K562 (cell line): ENCODE results near the gene CMTR2. TPM values are rescaled to one million over a fixed set of nuclear protein-coding genes. Genes with fewer than 3 reads are reported as not detected.

Experiments used
- ATAC-seq: fragments of 200-7000 bp; cut with Tn5 transposase; 3 replicates; pipeline ENCODE4 v1.9.1; 2020; ENCODE audit warnings: moderate library complexity
- BruUV-seq: library from RNA; stranded (reverse); fragments of 400-500 nt; replicated peaks from 2 replicates; lab custom pipeline; 2021; lab: Mats Ljungman, UMichigan
- CTCF ChIA-PET: fragments of 300-600 bp; formaldehyde crosslinking; extraction: SDS; loops from one replicate; lab custom pipeline; 2021; ENCODE audit warnings: low intra/inter-chr PET ratio; lab: Yijun Ruan, JAX
- POLR2A ChIA-PET: fragments of 300-600, 350-650 bp; sonication (Branson Sonifier 250); formaldehyde crosslinking; extraction: SDS; loops from one replicate; lab custom pipeline; 2021; ENCODE audit warnings: antibody characterized with exemption, inconsistent platforms; lab: Yijun Ruan, JAX
- DNase-seq, 4 experiments: peaks; one replicate each; pipeline versions ENCODE4 v3.0.0 to v3.0.0-alpha.2; 2011 to 2018; ENCODE audit warnings: low spot score in 3 of 4, mixed read lengths in 3 of 4; ENCODE audit errors: extremely low read depth in 1 of 4
- FAIRE-seq: peaks from 2 replicates; lab custom pipeline; 2011; peaks lifted over from hg19 to GRCh38; lab: Jason Lieb, UNC
- H2AFZ ChIP-seq: 2 replicates; pipeline ENCODE4 v1.6.0; 2011; ENCODE audit warnings: low read depth, low read length, control low read depth, inconsistent platforms
- H3K27ac ChIP-seq: fragments of 200-600 bp; 3 replicates; pipeline ENCODE4 v1.8.0; 2011; ENCODE audit warnings: low read depth, mild to moderate bottlenecking, control low read depth, inconsistent platforms, low read length, moderate library complexity, mixed read lengths; ENCODE audit errors: extremely low read depth
- H3K27me3 ChIP-seq, 2 experiments: fragments of 300-600 bp in 1 of 2; 2 replicates in 1 of 2; 3 replicates in 1 of 2; pipeline versions ENCODE4 v1.6.0 to v1.8.0; 2011; ENCODE audit warnings: inconsistent platforms in 2 of 2, low read length in 2 of 2, mild to moderate bottlenecking in 1 of 2, mixed read lengths in 1 of 2, moderate library complexity in 1 of 2; ENCODE audit not compliant: control insufficient read depth in 2 of 2, insufficient read depth in 2 of 2
- H3K36me3 ChIP-seq: fragments of 300-600 bp; 3 replicates; pipeline ENCODE4 v1.8.0; 2011; ENCODE audit warnings: mild to moderate bottlenecking, low read length, inconsistent platforms; ENCODE audit not compliant: control insufficient read depth, insufficient read depth
- H3K4me1 ChIP-seq, 2 experiments: fragments of 200-600 bp in 1 of 2; replicated peaks in 1 of 2; 2 replicates in 1 of 2; 3 replicates in 1 of 2; pipeline versions ENCODE4 v1.5.1 to v1.8.0; 2011; ENCODE audit warnings: inconsistent platforms in 2 of 2, low read length in 2 of 2, mild to moderate bottlenecking in 1 of 2, mixed read lengths in 1 of 2, moderate library complexity in 1 of 2; ENCODE audit not compliant: control insufficient read depth in 2 of 2, insufficient read depth in 2 of 2
- H3K4me2 ChIP-seq: 2 replicates; pipeline ENCODE4 v1.6.1; 2011; ENCODE audit warnings: low read length, control low read depth, inconsistent platforms, mixed read lengths; ENCODE audit not compliant: insufficient read depth
- H3K4me3 ChIP-seq: fragments of 200-600 bp; sonication (generic), shearing (Covaris generic); 2 replicates; pipeline ENCODE4 v1.5.1; 2016; ENCODE audit warnings: control low read depth, inconsistent platforms
- H3K79me2 ChIP-seq: fragments of 200-600 bp; 3 replicates; pipeline ENCODE4 v1.8.0; 2011; ENCODE audit warnings: low read length, inconsistent platforms; ENCODE audit not compliant: control insufficient read depth, insufficient read depth
- H3K9ac ChIP-seq, 2 experiments: 2 replicates each; pipeline versions ENCODE4 v1.6.0 to v1.6.1; 2011; ENCODE audit warnings: low read depth in 2 of 2, low read length in 2 of 2, control low read depth in 1 of 2, inconsistent platforms in 1 of 2, mild to moderate bottlenecking in 1 of 2, mixed read lengths in 1 of 2; ENCODE audit not compliant: insufficient read depth in 1 of 2
- H3K9me1 ChIP-seq: one replicate; pipeline ENCODE4 v1.6.0; 2011; ENCODE audit warnings: inconsistent platforms, mild to moderate bottlenecking, low read length, moderate library complexity; ENCODE audit not compliant: control insufficient read depth, insufficient read depth
- H3K9me3 ChIP-seq: replicated peaks from 2 replicates; pipeline ENCODE4 v1.5.1; 2011; ENCODE audit warnings: low read depth, low read length, inconsistent platforms; ENCODE audit not compliant: control insufficient read depth, insufficient read depth
- H4K20me1 ChIP-seq: replicated peaks from 2 replicates; pipeline ENCODE4 v1.6.1; 2011; ENCODE audit warnings: low read length, inconsistent platforms, mixed read lengths; ENCODE audit not compliant: control insufficient read depth, insufficient read depth
- CGGBP1 ChIP-seq: fragments of 250-450 bp; sonication (Bioruptor Pico); IDR thresholded peaks from 2 replicates; pipeline ENCODE4 v1.9.0; 2021; ENCODE audit warnings: mild to moderate bottlenecking
- EP300 ChIP-seq: IDR thresholded peaks from 2 replicates; pipeline ENCODE4 v1.6.1; 2012; ENCODE audit warnings: low read length, improper control_type of control experiment
- HCFC1 ChIP-seq: IDR thresholded peaks from 2 replicates; pipeline ENCODE4 v1.6.1; 2012; ENCODE audit warnings: low read depth, low read length, improper control_type of control experiment
- JUN ChIP-seq, 2 experiments: sonication (generic) in 1 of 2; formaldehyde crosslinking in 1 of 2; IDR thresholded peaks; 2 replicates each; pipeline versions ENCODE4 v1.6.1 to v1.8.0; 2012 to 2022; ENCODE audit warnings: borderline replicate concordance in 2 of 2, mild to moderate bottlenecking in 2 of 2, improper control_type of control experiment in 1 of 2, low read depth in 1 of 2, low read length in 1 of 2, missing genetic modification reagents in 1 of 2
- MCM2 ChIP-seq: fragments of 450-650 bp; IDR thresholded peaks from 2 replicates; pipeline ENCODE4 v1.6.1; 2017; ENCODE audit warnings: low read depth, mild to moderate bottlenecking
- RUNX1 ChIP-seq: sonication (generic); IDR thresholded peaks from 2 replicates; pipeline ENCODE4 v1.6.1; 2016; ENCODE audit warnings: antibody characterized with exemption, low read depth
- SP1 ChIP-seq: sonication (generic); formaldehyde crosslinking; IDR thresholded peaks from 2 replicates; pipeline ENCODE4 v1.8.1; 2022; ENCODE audit warnings: mild to moderate bottlenecking, missing genetic modification reagents
- TAF1 ChIP-seq: IDR thresholded peaks from 2 replicates; pipeline ENCODE4 v1.6.1; 2011; ENCODE audit warnings: mild to moderate bottlenecking, low read length, moderate library complexity; ENCODE audit not compliant: insufficient read depth, control insufficient read depth, severe bottlenecking; ENCODE audit errors: extremely low read depth
- ZBTB34 ChIP-seq: fragments of 250-450 bp; sonication (Bioruptor Pico); IDR thresholded peaks from 2 replicates; pipeline ENCODE4 v1.8.0; 2021; ENCODE audit warnings: mild to moderate bottlenecking, moderate library complexity
- ZBTB7A ChIP-seq: IDR thresholded peaks from 2 replicates; pipeline ENCODE4 v1.6.1; 2011; ENCODE audit warnings: low read depth, mild to moderate bottlenecking, low read length, moderate library complexity, borderline replicate concordance; ENCODE audit not compliant: control insufficient read depth
- ZKSCAN3 ChIP-seq: fragments of 250-450 bp; sonication (Bioruptor Pico); IDR thresholded peaks from 2 replicates; pipeline ENCODE4 v1.4.0; 2020
- ZNF444 ChIP-seq: fragments of 250-450 bp; sonication (Bioruptor Pico); IDR thresholded peaks from 2 replicates; pipeline ENCODE4 v1.4.0; 2020; ENCODE audit warnings: mild to moderate bottlenecking, moderate library complexity
- ZNF785 ChIP-seq: fragments of 250-450 bp; sonication (Bioruptor Pico); IDR thresholded peaks from 2 replicates; pipeline ENCODE4 v1.4.0; 2020; ENCODE audit warnings: mild to moderate bottlenecking
- WGBS: fragments of 100-300 bp; shearing (Covaris generic); methylation state at CpG from one replicate; pipeline ENCODE4 v1.1.6; 2016; ENCODE audit warnings: low coverage, mixed read lengths; ENCODE audit not compliant: insufficient coverage; ENCODE audit errors: missing lambda C conversion rate; 5-methylcytosine and 5-hydroxymethylcytosine counted together
- in situ Hi-C: fragments of 300-500 bp; cut with MboI; formaldehyde crosslinking; loops from 4 replicates; pipeline ENCODE4 v1.15.0; 2018; ENCODE audit warnings: inconsistent platforms, mixed read lengths
- intact Hi-C: fragments of 100-400 bp; cut with micrococcal nuclease; formaldehyde crosslinking; loops from 2 replicates; pipeline ENCODE4 v1.14.2; 2022
- polyA plus RNA-seq, 8 experiments: library from polyadenylated mRNA; depleted of rRNA in 4 of 8; stranded (reverse) in 5 of 8; unstranded in 3 of 8; fragments of >200 nt; fragmentation: Nextera tagmentation in 2 of 8; fragmentation: Illumina TruSeq in 1 of 8; extraction: Ambion mirVana in 2 of 8; extraction: Trizol in 1 of 8; gene quantifications; 2 replicates each; pipeline versions ENCODE4 v1.2.1 to v1.2.3, GENCODE V29; 2011 to 2014; ENCODE audit warnings: inconsistent platforms in 1 of 8, missing spikeins in 1 of 8
- total RNA-seq, 7 experiments: library from RNA; depleted of rRNA in 6 of 7; stranded (reverse); fragments of >200 nt in 6 of 7; fragmentation: Illumina TruSeq in 2 of 7; extraction: Trizol in 2 of 7; gene quantifications; 2 replicates each; pipeline versions ENCODE4 v1.2.1 to v1.2.3, GENCODE V29; 2011 to 2021; ENCODE audit warnings: low replicate concordance in 1 of 7
- TF ChIP-seq, protein P1 (sequence below): fragments of 450-650 bp; IDR thresholded peaks from 2 replicates; pipeline ENCODE4 v1.6.1; 2018; ENCODE audit warnings: mild to moderate bottlenecking, low read depth; ENCODE audit not compliant: partially characterized antibody
- TF ChIP-seq, protein P2 (sequence below): sonication (generic); formaldehyde crosslinking; IDR thresholded peaks from 2 replicates; pipeline ENCODE4 v1.8.0; 2022; ENCODE audit warnings: mild to moderate bottlenecking, missing genetic modification reagents

The CMTR2 gene
- total and polyA plus RNA-seq, 9 of the 15 experiments (the other 6 are each of a cell fraction or from before 2014, with no cell fraction given) = 4.6 to 24.8 (median 12.7) TPM

DNA sequence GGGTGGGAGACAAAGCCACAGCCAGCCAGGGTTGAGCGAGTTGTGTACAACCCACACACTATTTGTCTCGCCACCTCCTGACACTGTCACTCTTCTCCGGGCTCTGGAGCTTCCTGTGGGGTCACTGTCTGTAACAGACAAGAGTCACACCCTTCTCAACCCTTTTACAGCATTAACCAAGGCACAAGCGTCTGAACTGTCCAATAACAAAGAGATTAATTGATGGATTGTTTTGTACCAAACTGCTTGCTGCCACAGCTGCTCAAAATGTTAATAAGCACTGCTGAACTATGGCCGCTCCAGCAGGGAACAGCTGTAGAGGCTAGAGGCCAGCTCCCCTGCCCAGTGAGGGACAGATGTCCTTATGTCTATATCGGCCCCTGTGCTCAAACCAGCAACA is 33.5 kb downstream of the CMTR2 start (continued):
- TF ChIP-seq CGGBP1 (CRISPR knock-in tag) = no peak

DNA sequence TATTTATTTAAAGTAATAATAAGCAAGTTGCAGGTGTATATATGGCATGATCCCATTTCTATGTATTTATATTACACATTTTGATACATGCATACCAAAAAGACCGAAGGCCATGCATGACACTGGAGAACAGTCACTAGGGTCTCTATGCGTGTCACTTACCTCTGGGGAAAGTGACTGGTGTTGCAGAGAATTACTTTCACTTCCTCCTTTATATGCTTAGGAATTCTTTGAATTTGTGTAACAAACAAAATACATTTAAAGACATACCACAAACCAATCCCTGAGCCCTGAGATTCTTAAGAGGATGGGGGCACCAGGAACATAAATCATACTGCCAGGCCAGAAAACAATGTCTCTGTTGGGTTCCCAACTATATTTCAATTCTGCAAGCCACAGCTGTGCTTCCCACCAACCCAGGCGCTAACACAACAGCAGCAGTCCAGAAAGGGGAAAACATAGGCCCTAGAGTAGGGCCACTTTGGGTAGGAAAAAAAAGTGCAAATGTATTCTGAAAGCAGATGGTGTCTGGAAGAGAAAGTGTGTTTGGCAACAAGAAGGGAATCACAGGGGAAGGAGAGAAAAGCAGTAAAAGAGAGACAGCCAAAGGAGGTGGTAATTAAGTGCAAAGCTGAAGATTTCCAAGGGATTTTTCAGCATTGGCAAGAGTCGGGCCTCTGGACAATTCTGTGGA is 34.2 kb downstream of the CMTR2 start:
- no peaks in the 10 kb centered on the region for H3K36me3 ChIP-seq
- H3K4me3 ChIP-seq = no peak overlapping the region
- H3K4me2 ChIP-seq = no peak overlapping the region
- H3K9me1 ChIP-seq = peaks cover 4% of the 10 kb centered on the region
- ChIA-PET POLR2A (no interaction called here), CTCF (no interaction called here)
- H2AFZ ChIP-seq = no peak overlapping the region
- BruUV-seq = no TSS peak
- ATAC-seq = no peak
- no peaks in the 10 kb centered on the region for H4K20me1 ChIP-seq
- no peak overlapping the region for H3K27ac ChIP-seq
- no peaks in the 10 kb centered on the region for H3K9me3 ChIP-seq
- intact Hi-C loops (loop anchor here (5.0 kb wide), 1 partner anchor 57 kb away; no protein-coding TSS in a partner anchor), in situ Hi-C loops (no loop called here)
- H3K4me1 ChIP-seq = no peaks in the 10 kb centered on the region
- no peak for DNase-seq
- no peak for FAIRE-seq
- no peaks in the 10 kb centered on the region for H3K79me2 ChIP-seq
- no peak overlapping the region for H3K9ac ChIP-seq
- 10% methylated on average over 4 of the region's 4 CpGs for WGBS
- H3K27me3 ChIP-seq = peaks cover 0 to 4% of the 10 kb centered on the region in 2 experiments; a peak in 1 of 5 replicates
- TF ChIP-seq, protein P1, sequence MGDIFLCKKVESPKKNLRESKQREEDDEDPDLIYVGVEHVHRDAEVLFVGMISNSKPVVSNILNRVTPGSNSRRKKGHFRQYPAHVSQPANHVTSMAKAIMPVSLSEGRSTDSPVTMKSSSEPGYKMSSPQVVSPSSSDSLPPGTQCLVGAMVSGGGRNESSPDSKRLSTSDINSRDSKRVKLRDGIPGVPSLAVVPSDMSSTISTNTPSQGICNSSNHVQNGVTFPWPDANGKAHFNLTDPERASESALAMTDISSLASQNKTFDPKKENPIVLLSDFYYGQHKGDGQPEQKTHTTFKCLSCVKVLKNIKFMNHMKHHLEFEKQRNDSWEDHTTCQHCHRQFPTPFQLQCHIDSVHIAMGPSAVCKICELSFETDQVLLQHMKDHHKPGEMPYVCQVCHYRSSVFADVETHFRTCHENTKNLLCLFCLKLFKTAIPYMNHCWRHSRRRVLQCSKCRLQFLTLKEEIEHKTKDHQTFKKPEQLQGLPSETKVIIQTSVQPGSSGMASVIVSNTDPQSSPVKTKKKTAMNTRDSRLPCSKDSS = no peak
- TF ChIP-seq EP300 (no peak), SP1 (CRISPR knock-in tag) (no peak), ZBTB34 (no peak), MCM2 (no peak), RUNX1 (no peak), ZKSCAN3 (no peak), ZNF444 (CRISPR knock-in tag) (no peak), ZNF785 (CRISPR knock-in tag) (no peak), ZBTB7A (no peak), JUN (IDR thresholded peaks at IDR 0.05; ENCODE audit: borderline replicate concordance, low read depth, low read length) (no peak), JUN (CRISPR knock-in tag; IDR thresholded peaks at IDR 0.05; ENCODE audit: borderline replicate concordance) (no peak), HCFC1 (no peak), TAF1 (no peak)
- TF ChIP-seq, protein P2, sequence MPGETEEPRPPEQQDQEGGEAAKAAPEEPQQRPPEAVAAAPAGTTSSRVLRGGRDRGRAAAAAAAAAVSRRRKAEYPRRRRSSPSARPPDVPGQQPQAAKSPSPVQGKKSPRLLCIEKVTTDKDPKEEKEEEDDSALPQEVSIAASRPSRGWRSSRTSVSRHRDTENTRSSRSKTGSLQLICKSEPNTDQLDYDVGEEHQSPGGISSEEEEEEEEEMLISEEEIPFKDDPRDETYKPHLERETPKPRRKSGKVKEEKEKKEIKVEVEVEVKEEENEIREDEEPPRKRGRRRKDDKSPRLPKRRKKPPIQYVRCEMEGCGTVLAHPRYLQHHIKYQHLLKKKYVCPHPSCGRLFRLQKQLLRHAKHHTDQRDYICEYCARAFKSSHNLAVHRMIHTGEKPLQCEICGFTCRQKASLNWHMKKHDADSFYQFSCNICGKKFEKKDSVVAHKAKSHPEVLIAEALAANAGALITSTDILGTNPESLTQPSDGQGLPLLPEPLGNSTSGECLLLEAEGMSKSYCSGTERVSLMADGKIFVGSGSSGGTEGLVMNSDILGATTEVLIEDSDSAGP (CRISPR knock-in tag) = no peak
